Measurements from ENCODE around the gene STMN1. TPM values are rescaled to one million over a fixed set of nuclear protein-coding genes. Genes with fewer than 3 reads are reported as not detected.
A peak's percentile ranks its signal among the peaks of the same experiment; 100 is the strongest.

Gene STMN1
- total RNA-seq, 2 experiments from 2014 or later = 548 to 626 TPM

DNA sequence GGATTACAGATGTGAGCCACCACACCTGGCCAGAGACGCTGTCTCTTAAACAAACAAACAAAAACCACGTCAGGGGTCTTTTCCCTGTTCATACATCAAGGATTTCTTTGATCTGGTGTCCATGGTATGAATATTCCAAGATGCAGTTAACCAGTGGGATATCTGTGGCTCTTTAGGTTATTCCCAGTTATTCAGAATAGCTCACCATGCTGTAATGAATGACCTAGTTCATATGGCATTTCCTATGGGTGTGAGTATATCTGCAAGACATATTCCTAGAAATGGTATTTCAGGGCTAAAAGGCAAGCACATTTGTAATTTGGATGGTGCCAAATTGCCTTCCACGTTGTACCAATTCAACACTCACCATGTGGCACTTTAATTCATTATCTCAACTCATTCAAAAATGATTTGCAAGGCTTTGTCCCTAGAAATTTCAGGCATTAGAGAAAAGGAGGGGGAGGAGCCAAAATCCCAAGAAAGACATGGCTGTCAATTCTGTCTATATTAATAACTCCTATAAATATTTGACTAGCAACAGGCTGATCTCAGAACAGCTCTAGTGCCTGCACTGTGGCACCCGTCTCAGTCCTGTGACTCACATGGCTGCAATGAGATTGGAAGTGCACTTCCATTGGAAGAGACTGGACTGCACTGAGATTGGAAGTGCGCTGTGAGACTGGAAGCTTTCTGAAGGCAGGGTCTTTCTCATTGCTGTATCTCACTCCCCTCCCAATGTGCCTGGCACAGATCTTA is 6.0 kb upstream of the STMN1 start:
- Mint-ChIP-seq H3K27ac (no peak overlapping the region), H3K36me3 (no peaks in the 10 kb centered on the region), H3K27me3 (peaks cover 14% of the 10 kb centered on the region), H3K4me3 (no peak overlapping the region), H3K9me3 (ENCODE audit: low read depth) (no peaks in the 10 kb centered on the region), H3K4me1 (no peaks in the 10 kb centered on the region)
- CTCF ChIA-PET = interaction anchor here (5.1 kb wide), 1 partner anchor 17 kb away, joined by 20 read pairs; no protein-coding TSS in a partner anchor
- no peak for DNase-seq
- no peak for ATAC-seq

DNA sequence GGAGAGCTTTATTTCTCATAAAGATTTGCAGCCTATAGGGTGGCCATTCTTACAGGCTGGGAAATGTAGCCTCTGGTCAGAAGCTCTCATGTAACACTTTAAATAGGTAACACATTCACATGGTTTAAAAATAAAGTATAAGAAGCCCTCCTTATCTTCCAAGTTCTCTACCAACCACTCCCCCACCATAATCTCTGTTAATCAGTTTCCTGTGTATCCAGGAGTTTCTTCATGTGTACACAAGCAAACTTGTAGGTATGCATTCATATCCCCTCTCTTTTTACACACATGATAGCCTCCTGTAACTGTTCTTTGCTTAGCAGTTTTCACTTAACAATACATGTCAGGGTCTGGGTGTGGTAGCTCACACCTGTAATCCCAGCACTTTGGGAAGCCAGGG is 4.9 kb upstream of the STMN1 start:
- no peaks in the 10 kb centered on the region for H3K36me3 Mint-ChIP-seq
- no peaks in the 10 kb centered on the region for H3K9me3 Mint-ChIP-seq (ENCODE audit: low read depth)
- H3K27ac Mint-ChIP-seq = no peak overlapping the region
- H3K4me3 Mint-ChIP-seq = no peak overlapping the region
- DNase-seq = no peak
- H3K4me1 Mint-ChIP-seq = peaks cover 5% of the 10 kb centered on the region
- H3K27me3 Mint-ChIP-seq = peaks cover 18% of the 10 kb centered on the region
- ATAC-seq = no peak
- CTCF ChIA-PET = interaction anchor here (5.1 kb wide), 1 partner anchor 16 kb away, joined by 20 read pairs; no protein-coding TSS in a partner anchor

DNA sequence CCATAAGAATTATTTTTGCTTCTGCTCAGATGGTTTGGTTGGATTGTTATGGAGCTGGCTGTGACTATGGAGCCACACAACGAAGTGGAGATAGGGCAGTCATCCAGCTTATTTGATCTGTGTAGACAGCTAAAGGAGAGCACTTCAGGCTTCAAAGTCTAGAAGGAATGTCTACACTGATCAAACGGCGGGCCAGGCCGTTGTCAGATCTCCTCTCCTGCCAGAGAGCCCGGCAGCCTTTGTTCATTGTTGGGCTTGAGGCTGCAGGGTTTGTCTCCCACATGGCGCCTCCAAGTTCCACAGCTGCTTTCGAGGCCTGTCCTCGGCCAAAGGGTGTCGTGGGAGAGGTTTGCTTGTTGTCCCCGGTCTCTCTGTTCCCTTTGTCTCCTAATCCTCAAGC is 2.8 kb upstream of the STMN1 start:
- no peak overlapping the region for H3K27ac Mint-ChIP-seq

DNA sequence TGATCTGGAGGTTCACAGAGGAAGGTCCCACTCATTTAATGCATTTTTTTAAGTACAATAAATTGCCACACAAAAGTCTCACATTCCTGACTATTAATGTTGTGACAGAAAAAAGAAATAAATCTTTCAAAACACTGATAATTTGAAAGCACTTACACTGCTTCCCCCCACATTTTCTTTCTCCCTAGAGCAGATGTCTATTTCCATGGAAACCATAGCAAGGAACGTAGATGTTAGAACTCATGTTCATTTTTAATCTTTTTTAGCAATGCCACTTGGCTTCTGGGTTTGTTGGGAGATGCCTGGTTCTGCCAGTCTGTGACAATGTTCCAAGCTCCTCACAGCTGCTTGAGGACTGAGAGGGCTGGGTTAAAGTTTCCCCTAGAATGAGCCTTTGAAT is 1.9 kb upstream of the STMN1 start:
- H3K27ac Mint-ChIP-seq = no peak overlapping the region

More for the DNA sequence above, 2.8 kb upstream of the STMN1 start:
- no peak for DNase-seq
- no peaks in the 10 kb centered on the region for H3K9me3 Mint-ChIP-seq (ENCODE audit: low read depth)
- CTCF ChIA-PET = interaction anchor here (0.9 to 1.1 kb wide), 2 partner anchors 13 to 79 kb away, joined by 3 read pairs; no protein-coding TSS in a partner anchor
- no peak for ATAC-seq
- H3K4me1 Mint-ChIP-seq = peaks cover 14% of the 10 kb centered on the region
- peaks cover 18% of the 10 kb centered on the region for H3K27me3 Mint-ChIP-seq
- H3K36me3 Mint-ChIP-seq = peaks cover 11% of the 10 kb centered on the region
- no peak overlapping the region for H3K4me3 Mint-ChIP-seq

DNA sequence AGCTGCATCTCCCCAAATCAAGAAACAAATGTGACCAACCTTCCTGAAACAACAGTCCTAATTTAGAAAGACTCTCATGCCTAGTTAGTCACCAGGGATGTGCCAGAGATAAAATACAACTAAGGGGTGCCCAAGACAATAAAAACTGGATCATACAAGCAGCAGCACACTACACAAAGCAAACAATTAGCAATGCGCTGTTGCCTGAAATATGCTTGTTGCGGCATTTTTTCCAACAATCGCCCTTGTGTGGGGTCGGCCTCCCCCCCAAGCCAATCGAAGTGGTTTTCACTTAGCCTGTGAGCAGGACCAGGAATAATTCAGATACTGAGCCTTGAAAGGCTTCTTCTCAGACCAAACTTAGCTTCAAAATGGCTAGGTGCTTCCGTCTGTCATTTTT is 1.4 kb upstream of the STMN1 start:
- Mint-ChIP-seq H3K27me3 (peaks cover 18% of the 10 kb centered on the region), H3K4me1 (peaks cover 26% of the 10 kb centered on the region), H3K9me3 (ENCODE audit: low read depth) (no peaks in the 10 kb centered on the region), H3K27ac (no peak overlapping the region), H3K36me3 (peaks cover 22% of the 10 kb centered on the region), H3K4me3 (peak overlapping the region; percentile 98)
- CTCF ChIA-PET = interaction anchor here (1.2 to 5.1 kb wide), 3 partner anchors 12 to 90 kb away, joined by 4 to 52 read pairs (median 5); partner anchors contain the start of gene PAFAH2
- no peak for DNase-seq
- no peak for ATAC-seq

More for the DNA sequence above, 1.9 kb upstream of the STMN1 start:
- Mint-ChIP-seq H3K4me1 (peaks cover 21% of the 10 kb centered on the region), H3K36me3 (peaks cover 17% of the 10 kb centered on the region), H3K4me3 (no peak overlapping the region), H3K27me3 (peaks cover 18% of the 10 kb centered on the region), H3K9me3 (ENCODE audit: low read depth) (no peaks in the 10 kb centered on the region)
- no peak for DNase-seq
- ATAC-seq = no peak
- CTCF ChIA-PET = interaction anchor here (0.9 to 1.5 kb wide), 4 partner anchors 14 to 90 kb away, joined by 3 to 5 read pairs (median 4); partner anchors contain the start of gene PAFAH2

DNA sequence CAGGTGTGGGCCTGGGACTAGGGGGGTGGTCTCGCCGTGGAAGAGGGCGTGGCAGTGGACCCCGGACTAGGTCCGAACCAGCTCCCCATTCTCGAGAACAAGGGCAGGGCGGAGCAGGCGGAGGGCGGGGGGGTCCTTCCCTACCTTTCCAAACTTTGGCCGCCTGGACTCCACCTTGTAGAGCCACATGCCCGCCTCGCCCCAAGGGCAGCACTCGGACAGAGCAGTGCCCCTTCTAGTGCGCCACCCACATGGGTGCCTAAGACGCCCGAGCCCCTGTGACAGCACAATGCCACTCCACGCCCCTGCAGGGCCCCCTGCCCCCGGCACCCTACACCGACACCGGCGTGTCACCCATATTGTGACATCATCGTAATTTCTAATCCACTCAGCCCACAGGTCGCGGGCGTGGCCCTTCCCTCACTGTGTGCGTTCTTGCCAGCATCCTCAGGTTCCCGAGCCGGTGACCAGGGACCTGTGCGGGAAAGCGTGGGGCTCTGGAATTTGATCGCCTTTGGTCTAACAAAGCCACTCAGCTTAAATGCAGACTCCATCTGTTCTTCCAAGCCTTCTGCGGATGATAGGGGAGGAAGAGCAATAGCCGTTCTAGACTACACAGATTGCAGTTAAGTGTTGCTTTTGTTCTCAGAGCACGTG is 553 bp upstream of the STMN1 start:
- ATAC-seq (no peak), DNase-seq (no peak)
- Mint-ChIP-seq H3K4me1 (peaks cover 31% of the 10 kb centered on the region), H3K27me3 (peaks cover 18% of the 10 kb centered on the region), H3K4me3 (peak overlapping the region; percentile 98), H3K9me3 (ENCODE audit: low read depth) (no peaks in the 10 kb centered on the region), H3K27ac (peak overlapping the region; percentile 63), H3K36me3 (peaks cover 27% of the 10 kb centered on the region)
- CTCF ChIA-PET = interaction anchor here (0.8 to 5.1 kb wide), 4 partner anchors 11 to 91 kb away, joined by 3 to 52 read pairs (median 6); partner anchors contain the start of gene PAFAH2

DNA sequence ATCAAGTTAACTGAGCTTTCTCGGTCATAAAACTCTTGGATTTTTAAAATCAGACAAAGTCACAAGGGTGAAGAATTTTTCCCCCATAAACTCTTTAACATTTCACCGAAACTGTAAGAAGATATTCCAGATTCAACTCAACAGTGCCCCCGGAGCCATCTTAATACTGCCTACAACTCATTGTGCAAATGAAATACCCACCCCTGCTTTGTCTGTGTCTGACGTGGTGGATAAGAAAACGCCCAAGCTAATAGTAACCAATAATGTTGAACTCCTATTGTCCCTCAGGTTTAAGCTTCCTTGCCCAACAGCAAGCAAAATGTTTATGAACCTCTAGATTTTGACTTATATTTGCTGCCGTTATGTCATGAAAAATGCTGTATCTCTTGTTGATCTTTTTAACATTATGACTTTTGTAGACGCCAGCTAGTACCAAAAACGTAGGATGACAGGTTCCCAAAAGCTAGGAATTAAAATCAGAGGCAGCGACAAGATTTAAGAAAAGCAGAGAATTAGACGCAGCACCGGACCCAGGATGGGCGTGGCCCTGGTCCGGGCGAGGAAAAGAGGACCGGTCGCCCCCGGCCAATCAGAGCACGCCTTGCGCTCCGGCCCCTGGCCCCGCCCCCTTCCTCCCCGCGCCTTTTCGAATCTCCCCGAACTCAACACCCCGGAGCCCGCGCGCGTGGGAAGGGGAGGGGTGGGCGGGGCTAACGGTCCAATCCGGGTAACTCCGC is 1.1 kb downstream of the STMN1 start:
- peak; percentile 83 for ATAC-seq
- Mint-ChIP-seq H3K4me1 (peaks cover 48% of the 10 kb centered on the region), H3K4me3 (peak overlapping the region; percentile 98), H3K9me3 (ENCODE audit: low read depth) (no peaks in the 10 kb centered on the region), H3K27me3 (peaks cover 18% of the 10 kb centered on the region), H3K36me3 (peaks cover 42% of the 10 kb centered on the region), H3K27ac (peak overlapping the region; percentile 91)
- CTCF ChIA-PET = interaction anchor here (0.8 to 12.4 kb wide), 11 partner anchors 9 to 331 kb away, joined by 3 to 309 read pairs (median 4); partner anchors contain the start of genes PAFAH2 and PAQR7
- DNase-seq = peak; percentile 99

DNA sequence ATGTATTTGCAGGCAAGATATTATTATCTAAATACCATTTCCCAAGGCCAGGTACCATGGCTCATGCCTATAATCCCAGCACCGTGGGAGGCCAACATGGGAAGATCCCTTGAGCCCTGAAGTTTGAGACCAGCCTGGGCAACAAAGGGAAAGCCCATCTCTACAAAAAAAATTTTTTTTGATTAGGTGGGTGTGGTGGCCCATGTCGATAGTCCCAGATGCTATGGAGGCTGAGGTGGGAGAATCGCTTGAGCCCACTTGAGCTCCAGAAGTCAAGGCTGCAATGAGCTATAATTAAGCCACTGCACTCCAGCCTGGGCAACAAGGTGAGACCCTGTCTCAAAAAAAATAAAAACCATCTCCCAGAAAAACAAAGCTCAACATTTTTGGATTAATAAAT is 2.2 kb downstream of the STMN1 start:
- CTCF ChIA-PET = interaction anchor here (0.8 to 12.4 kb wide), 11 partner anchors 8 to 332 kb away, joined by 3 to 309 read pairs (median 4); partner anchors contain the start of genes PAFAH2 and PAQR7
- ATAC-seq (no peak), DNase-seq (no peak)
- Mint-ChIP-seq H3K27me3 (peaks cover 18% of the 10 kb centered on the region), H3K4me1 (peaks cover 57% of the 10 kb centered on the region), H3K4me3 (peak overlapping the region; percentile 98), H3K36me3 (peaks cover 50% of the 10 kb centered on the region), H3K27ac (peak overlapping the region; percentile 91), H3K9me3 (ENCODE audit: low read depth) (no peaks in the 10 kb centered on the region)

DNA sequence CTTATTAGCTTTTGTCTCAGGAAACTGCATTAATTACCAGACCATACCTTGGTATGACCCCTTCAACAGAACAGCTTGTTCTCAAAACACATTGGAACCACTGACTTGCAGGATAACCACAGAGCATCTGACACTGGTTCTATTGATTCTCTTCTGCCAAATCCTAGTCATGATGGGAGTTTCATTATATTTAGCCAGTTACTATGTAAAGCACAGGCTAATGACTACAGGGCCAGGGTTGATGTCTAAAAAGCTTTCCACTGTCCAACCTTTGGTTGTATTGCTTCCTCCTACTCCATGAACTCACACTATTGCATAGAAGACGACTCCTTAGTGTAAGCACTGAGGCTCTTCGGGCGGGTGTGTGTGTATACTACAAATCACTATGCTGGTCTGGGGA is 3.8 kb downstream of the STMN1 start:
- Mint-ChIP-seq H3K27me3 (peaks cover 8% of the 10 kb centered on the region), H3K27ac (no peak overlapping the region), H3K4me1 (peaks cover 62% of the 10 kb centered on the region), H3K4me3 (no peak overlapping the region), H3K36me3 (peaks cover 58% of the 10 kb centered on the region), H3K9me3 (ENCODE audit: low read depth) (no peaks in the 10 kb centered on the region)
- no peak for DNase-seq
- ATAC-seq = no peak
- CTCF ChIA-PET = interaction anchor here (1.0 to 12.4 kb wide), 8 partner anchors 7 to 96 kb away, joined by 3 to 309 read pairs (median 4); partner anchors contain the start of genes PAFAH2 and PAQR7

DNA sequence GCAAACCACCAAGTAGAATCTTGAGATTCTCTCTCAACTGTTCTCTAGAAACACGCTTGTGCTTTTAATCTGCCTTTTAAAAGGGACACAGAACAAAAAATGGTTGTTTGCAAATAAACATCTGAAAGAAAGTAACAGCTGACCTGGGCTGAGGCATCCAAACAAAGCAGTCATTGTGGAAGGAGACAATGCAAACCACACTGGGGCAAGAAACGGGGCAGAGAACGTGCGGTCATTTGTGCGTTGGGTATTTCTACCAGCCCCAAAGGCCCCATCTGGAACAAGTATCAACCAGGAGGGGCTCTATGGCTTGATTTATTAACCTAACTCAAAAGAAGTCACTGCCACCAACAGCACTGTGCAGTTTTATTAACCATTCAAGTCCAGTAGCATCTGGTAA is 6.0 kb downstream of the STMN1 start:
- Mint-ChIP-seq H3K4me1 (peaks cover 66% of the 10 kb centered on the region), H3K27me3 (no peaks in the 10 kb centered on the region), H3K36me3 (peaks cover 59% of the 10 kb centered on the region), H3K9me3 (ENCODE audit: low read depth) (no peaks in the 10 kb centered on the region), H3K4me3 (no peak overlapping the region), H3K27ac (peak overlapping the region; percentile 2)
- no peak for ATAC-seq
- CTCF ChIA-PET = interaction anchor here (0.7 to 12.4 kb wide), 6 partner anchors 14 to 330 kb away, joined by 3 to 309 read pairs (median 3); partner anchors contain the start of genes PAFAH2 and ZNF593
- DNase-seq = no peak

DNA sequence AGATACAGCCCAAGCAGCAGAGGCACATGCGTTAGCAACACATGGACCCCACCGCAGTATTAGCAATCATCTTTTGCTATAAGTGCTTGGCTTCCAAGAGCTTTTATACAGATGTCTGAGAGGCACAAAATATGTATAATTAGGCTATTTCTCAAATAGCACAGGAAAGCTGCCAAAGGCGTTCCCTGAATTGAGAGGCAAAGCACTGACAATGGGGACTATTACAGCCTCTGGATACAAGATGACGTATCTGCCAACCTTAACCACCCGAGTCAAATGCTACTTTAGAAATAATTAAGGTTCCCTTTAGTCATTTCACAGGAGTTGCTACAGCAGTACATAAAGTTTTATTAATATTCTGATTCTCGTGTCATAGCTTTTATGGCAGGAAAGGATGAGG is 6.4 kb downstream of the STMN1 start:
- ATAC-seq = no peak
- no peaks in the 10 kb centered on the region for H3K9me3 Mint-ChIP-seq (ENCODE audit: low read depth)
- peaks cover 66% of the 10 kb centered on the region for H3K4me1 Mint-ChIP-seq
- H3K27me3 Mint-ChIP-seq = no peaks in the 10 kb centered on the region
- peaks cover 55% of the 10 kb centered on the region for H3K36me3 Mint-ChIP-seq
- CTCF ChIA-PET = interaction anchor here (1.3 to 12.4 kb wide), 3 partner anchors 91 to 270 kb away, joined by 3 to 309 read pairs (median 3); partner anchors contain the start of genes PAFAH2 and ZNF593
- DNase-seq = no peak
- H3K27ac Mint-ChIP-seq = no peak overlapping the region
- H3K4me3 Mint-ChIP-seq = no peak overlapping the region

DNA sequence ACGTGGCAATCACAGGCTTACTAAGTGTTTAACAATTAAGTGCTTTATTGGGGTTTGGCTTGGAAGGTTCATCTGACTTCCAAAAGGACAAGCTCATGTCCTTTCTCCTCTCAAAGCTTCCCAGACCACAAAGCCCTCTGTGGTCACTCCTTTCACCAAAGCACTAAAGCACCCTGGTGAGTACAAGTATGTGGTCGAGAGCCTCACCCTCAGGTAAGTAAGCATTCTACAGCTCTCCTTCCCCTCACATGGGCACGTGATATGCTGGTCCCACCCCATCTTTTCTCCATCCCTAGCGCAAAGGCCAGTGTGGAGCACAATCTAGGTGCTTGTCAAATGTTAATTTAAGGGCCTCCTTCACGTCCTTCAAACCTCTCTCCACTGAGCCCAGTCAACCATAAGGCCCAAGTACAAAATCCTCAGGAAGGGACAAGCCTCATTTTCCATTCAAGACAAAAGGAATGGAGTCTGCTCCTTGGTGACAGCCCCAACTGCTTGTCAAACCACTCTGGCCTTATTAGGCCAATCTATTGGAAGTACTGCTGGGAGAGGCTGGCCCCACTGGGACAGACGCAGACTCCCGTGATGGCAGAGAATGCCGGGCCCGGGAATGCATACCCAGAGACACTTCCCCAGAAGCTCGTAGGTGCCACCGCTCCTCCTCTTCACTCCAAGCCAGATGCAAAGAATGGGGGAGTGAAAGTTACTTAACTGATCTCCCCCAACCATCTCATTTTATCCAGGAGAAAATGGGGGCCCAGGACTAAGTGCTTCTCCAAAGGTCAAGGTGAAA is 7.8 kb downstream of the STMN1 start:
- no peak overlapping the region for H3K4me3 Mint-ChIP-seq
- peaks cover 45% of the 10 kb centered on the region for H3K36me3 Mint-ChIP-seq
- no peaks in the 10 kb centered on the region for H3K27me3 Mint-ChIP-seq
- no peak for DNase-seq
- ATAC-seq = no peak
- H3K4me1 Mint-ChIP-seq = peaks cover 53% of the 10 kb centered on the region
- CTCF ChIA-PET = interaction anchor here (3.9 to 12.4 kb wide), 2 partner anchors 90 to 100 kb away, joined by 44 to 309 read pairs; partner anchors contain the start of gene PAFAH2
- no peak overlapping the region for H3K27ac Mint-ChIP-seq
- no peaks in the 10 kb centered on the region for H3K9me3 Mint-ChIP-seq (ENCODE audit: low read depth)

Measured in activated CD8-positive, alpha-beta memory T cell treated with anti-CD3 and anti-CD28 coated beads, Interleukin-2, amount 10 ng/mL, durations not matched to agents 7 days and 5 days (primary cell).